GM12878 (cell line): ENCODE results near the gene TMEM89. TPM values are rescaled to one million over a fixed set of nuclear protein-coding genes. Genes with fewer than 3 reads are reported as not detected.

ENCODE experiments used
- ATF3 ChIP-seq: IDR thresholded peaks from 2 replicates; pipeline ENCODE4 v1.6.1; 2011; ENCODE audit warnings: low read depth, mild to moderate bottlenecking, low read length, moderate library complexity, borderline replicate concordance; ENCODE audit errors: extremely low read depth
- CBFB ChIP-seq: IDR thresholded peaks from 2 replicates; pipeline ENCODE4 v1.6.1; 2016; ENCODE audit warnings: antibody characterized with exemption, low read depth
- E2F4 ChIP-seq: IDR thresholded peaks from 2 replicates; pipeline ENCODE4 v1.6.1; 2012; ENCODE audit warnings: low read depth, low read length, improper control_type of control experiment
- FOXK2 ChIP-seq: fragments of 450-650 bp; IDR thresholded peaks from 2 replicates; pipeline ENCODE4 v1.6.1; 2017; ENCODE audit warnings: mild to moderate bottlenecking, moderate library complexity
- HCFC1 ChIP-seq: fragments of 150-350 bp; IDR thresholded peaks from 2 replicates; pipeline ENCODE4 v1.6.1; 2014; ENCODE audit warnings: low read length
- HDAC2 ChIP-seq: fragments of 200-600 bp; sonication (generic); IDR thresholded peaks from 2 replicates; pipeline ENCODE4 v1.6.1; 2017
- HDGF ChIP-seq: fragments of 450-650 bp; IDR thresholded peaks from 2 replicates; pipeline ENCODE4 v1.6.1; 2016; ENCODE audit warnings: antibody characterized with exemption
- HSF1 ChIP-seq: fragments of 150-350 bp; IDR thresholded peaks from 2 replicates; pipeline ENCODE4 v1.6.1; 2014; ENCODE audit warnings: mild to moderate bottlenecking, low read depth, low read length
- IKZF1 ChIP-seq: fragments of 450-650 bp; conservative IDR thresholded peaks from 2 replicates; pipeline ENCODE4 v1.6.1; 2017; ENCODE audit warnings: antibody characterized with exemption, mild to moderate bottlenecking
- IRF5 ChIP-seq: fragments of 450-650 bp; IDR thresholded peaks from 2 replicates; pipeline ENCODE4 v1.6.1; 2017; ENCODE audit warnings: borderline replicate concordance
- RELA ChIP-seq: fragments of 450-650 bp; IDR thresholded peaks from 2 replicates; pipeline ENCODE4 v1.8.0; 2014; ENCODE audit warnings: borderline replicate concordance; ENCODE audit not compliant: partially characterized antibody
- RFX5 ChIP-seq: IDR thresholded peaks from 2 replicates; pipeline ENCODE4 v1.6.1; 2011; ENCODE audit warnings: low read depth, low read length, improper control_type of control experiment
- SIX5 ChIP-seq: IDR thresholded peaks from 2 replicates; pipeline ENCODE4 v1.6.1; 2011; ENCODE audit warnings: mild to moderate bottlenecking, low read depth, low read length, moderate library complexity; ENCODE audit not compliant: severe bottlenecking
- SMAD1 ChIP-seq: fragments of 450-650 bp; IDR thresholded peaks from 2 replicates; pipeline ENCODE4 v1.6.1; 2018; ENCODE audit warnings: mild to moderate bottlenecking, low read depth; ENCODE audit not compliant: partially characterized antibody
- SREBF1 ChIP-seq: IDR thresholded peaks from 2 replicates; pipeline ENCODE4 v1.6.1; 2012; ENCODE audit warnings: mild to moderate bottlenecking, low read length
- SUPT20H ChIP-seq: IDR thresholded peaks from 2 replicates; pipeline ENCODE4 v1.6.1; 2011; ENCODE audit warnings: low read depth, mild to moderate bottlenecking, low read length, moderate library complexity, borderline replicate concordance; ENCODE audit not compliant: control insufficient read depth
- TBL1XR1 ChIP-seq: IDR thresholded peaks from 2 replicates; pipeline ENCODE4 v1.6.1; 2012; ENCODE audit warnings: low read depth, low read length, improper control_type of control experiment
- TCF7 ChIP-seq: IDR thresholded peaks from 2 replicates; pipeline ENCODE4 v1.6.1; 2014; ENCODE audit warnings: antibody characterized with exemption, borderline replicate concordance
- USF2 ChIP-seq: IDR thresholded peaks from 2 replicates; pipeline ENCODE4 v1.6.1; 2011; ENCODE audit warnings: low read depth, low read length, improper control_type of control experiment, borderline replicate concordance
- ZBTB40 ChIP-seq: fragments of 450-650 bp; IDR thresholded peaks from 2 replicates; pipeline ENCODE4 v1.6.1; 2016; ENCODE audit warnings: mild to moderate bottlenecking, moderate library complexity, borderline replicate concordance
- polyA plus RNA-seq, 11 experiments: library from polyadenylated mRNA; depleted of rRNA in 4 of 11; unstranded in 6 of 11; stranded (reverse) in 5 of 11; fragments of >200 nt; fragmentation: Nextera tagmentation in 4 of 11; fragmentation: Illumina TruSeq in 1 of 11; extraction: Ambion mirVana in 4 of 11; extraction: Trizol in 1 of 11; gene quantifications; 1 replicate in 1 of 11; 2 replicates in 10 of 11; pipeline versions ENCODE4 v1.2.1 to v1.2.3, GENCODE V29; 2011 to 2016; ENCODE audit warnings: inconsistent platforms in 2 of 11, missing spikeins in 2 of 11, low read depth in 1 of 11
- total RNA-seq, 4 experiments: library from RNA; depleted of rRNA in 3 of 4; stranded (reverse); fragments of >200 nt in 3 of 4; fragmentation: Illumina TruSeq in 1 of 4; extraction: Trizol in 1 of 4; gene quantifications; 2 replicates each; pipeline versions ENCODE4 v1.2.1 to v1.2.3, GENCODE V29; 2013 to 2021

Gene TMEM89
- total and polyA plus RNA-seq, 10 of the 15 experiments (the other 5 are each of a cell fraction or from before 2014, with no cell fraction given) = not detected

- no peak; the same call in none of the 2 replicates for TF ChIP-seq IKZF1
- no peak for TF ChIP-seq ATF3
- no peak for TF ChIP-seq TBL1XR1
- no peak for TF ChIP-seq USF2
- TF ChIP-seq HCFC1 = 0 out of 2 replicates have a peak, but pooled peaks have one; percentile 11
- TF ChIP-seq HSF1 = no peak
- TF ChIP-seq RELA = no peak
- peak; percentile 98 for TF ChIP-seq SREBF1
- no peak for TF ChIP-seq IRF5
- no peak for TF ChIP-seq CBFB
- peak; percentile 90 for TF ChIP-seq ZBTB40
- peak; percentile 62; the same call in 1 of the 2 replicates for TF ChIP-seq HDAC2
- no peak for TF ChIP-seq SUPT20H
- no peak for TF ChIP-seq RFX5
- no peak for TF ChIP-seq TCF7
- TF ChIP-seq SIX5 = no peak
- no peak for TF ChIP-seq E2F4
- no peak for TF ChIP-seq SMAD1
- no peak for TF ChIP-seq HDGF
- TF ChIP-seq FOXK2 = no peak
These were observed 40.1 kb upstream of the TMEM89 start (continued) for GRCh38 chr3:48661501-48662144.
